ENCODE results near the gene CRISP1.

- TF ChIP-seq CTCF (IDR thresholded peaks at IDR 0.05): no peak
- no peak for TF ChIP-seq POLR2A (IDR thresholded peaks at IDR 0.05)
- TF ChIP-seq POLR2AphosphoS5 (IDR thresholded peaks at IDR 0.05): no peak
- no peak for TF ChIP-seq EP300 (IDR thresholded peaks at IDR 0.05)
These were observed 51.2 kb downstream of the CRISP1 start for GRCh38 chr6:49815166-49815565.

Data from sigmoid colon (tissue), 4 donors.